ENCODE results near the gene ABI2. TPM values are rescaled to one million over a fixed set of nuclear protein-coding genes. Genes with fewer than 3 reads are reported as not detected.
A peak's percentile ranks its signal among the peaks of the same experiment; 100 is the strongest.

Gene ABI2
- total RNA-seq, 3 donors from 2014 or later (not counting 1 experiment from before 2014, with no cell fraction given): 20.7 to 23.6 (median 21.0) TPM

DNA sequence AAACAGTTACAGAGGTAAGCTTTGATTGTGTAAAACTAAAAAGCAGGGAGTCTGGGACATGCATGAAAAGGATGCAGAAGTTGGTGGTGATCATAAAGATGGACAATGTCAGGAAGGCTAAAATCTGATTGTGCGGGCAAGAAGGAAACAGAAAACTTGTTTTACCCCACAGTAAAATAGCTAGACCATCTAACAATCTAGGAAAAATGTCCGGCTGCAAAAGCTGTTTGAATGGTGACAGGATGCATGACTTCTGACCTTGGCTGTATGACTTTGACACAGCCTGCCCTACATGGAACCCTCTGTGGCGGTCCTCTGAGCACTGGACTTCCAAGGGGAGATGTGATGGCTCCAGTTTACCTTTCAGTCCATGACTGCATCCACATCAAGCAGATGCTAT is 113.3 kb downstream of the ABI2 start:
- H3K27ac Mint-ChIP-seq: no peak overlapping the region
- no peak overlapping the region for H3K4me3 Mint-ChIP-seq
- WGBS (ENCODE audit: insufficient coverage): 98% methylated on average over 3 of the region's 3 CpGs
- no peaks in the 10 kb centered on the region for H3K27me3 Mint-ChIP-seq (ENCODE audit: low read depth in 2 of 2)
- DNase-seq (no peak), ATAC-seq (peak in 1 of 3 donors; percentile 14)
- H3K36me3 Mint-ChIP-seq: no peaks in the 10 kb centered on the region
- no peaks in the 10 kb centered on the region for H3K9me3 ChIP-seq (ENCODE audit: control insufficient read depth, insufficient read depth, low read length)
- no peak overlapping the region for H3K27ac ChIP-seq (ENCODE audit: low read length)
- TF ChIP-seq, protein P1, sequence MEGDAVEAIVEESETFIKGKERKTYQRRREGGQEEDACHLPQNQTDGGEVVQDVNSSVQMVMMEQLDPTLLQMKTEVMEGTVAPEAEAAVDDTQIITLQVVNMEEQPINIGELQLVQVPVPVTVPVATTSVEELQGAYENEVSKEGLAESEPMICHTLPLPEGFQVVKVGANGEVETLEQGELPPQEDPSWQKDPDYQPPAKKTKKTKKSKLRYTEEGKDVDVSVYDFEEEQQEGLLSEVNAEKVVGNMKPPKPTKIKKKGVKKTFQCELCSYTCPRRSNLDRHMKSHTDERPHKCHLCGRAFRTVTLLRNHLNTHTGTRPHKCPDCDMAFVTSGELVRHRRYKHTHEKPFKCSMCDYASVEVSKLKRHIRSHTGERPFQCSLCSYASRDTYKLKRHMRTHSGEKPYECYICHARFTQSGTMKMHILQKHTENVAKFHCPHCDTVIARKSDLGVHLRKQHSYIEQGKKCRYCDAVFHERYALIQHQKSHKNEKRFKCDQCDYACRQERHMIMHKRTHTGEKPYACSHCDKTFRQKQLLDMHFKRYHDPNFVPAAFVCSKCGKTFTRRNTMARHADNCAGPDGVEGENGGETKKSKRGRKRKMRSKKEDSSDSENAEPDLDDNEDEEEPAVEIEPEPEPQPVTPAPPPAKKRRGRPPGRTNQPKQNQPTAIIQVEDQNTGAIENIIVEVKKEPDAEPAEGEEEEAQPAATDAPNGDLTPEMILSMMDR (IDR thresholded peaks at IDR 0.05): no peak
- intact Hi-C loops (cut with micrococcal nuclease): no loop called here
- H3K9me3 Mint-ChIP-seq: no peaks in the 10 kb centered on the region
- H3K4me3 ChIP-seq (ENCODE audit: low read length): no peak overlapping the region
- H3K4me1 ChIP-seq (ENCODE audit: control insufficient read depth, insufficient read depth, low read length): no peaks in the 10 kb centered on the region
- no peaks in the 10 kb centered on the region for H3K27me3 ChIP-seq (ENCODE audit: control insufficient read depth, insufficient read depth, low read length)
- H3K4me1 Mint-ChIP-seq: no peaks in the 10 kb centered on the region
- H3K36me3 ChIP-seq (ENCODE audit: control insufficient read depth, insufficient read depth, low read length): no peaks in the 10 kb centered on the region

DNA sequence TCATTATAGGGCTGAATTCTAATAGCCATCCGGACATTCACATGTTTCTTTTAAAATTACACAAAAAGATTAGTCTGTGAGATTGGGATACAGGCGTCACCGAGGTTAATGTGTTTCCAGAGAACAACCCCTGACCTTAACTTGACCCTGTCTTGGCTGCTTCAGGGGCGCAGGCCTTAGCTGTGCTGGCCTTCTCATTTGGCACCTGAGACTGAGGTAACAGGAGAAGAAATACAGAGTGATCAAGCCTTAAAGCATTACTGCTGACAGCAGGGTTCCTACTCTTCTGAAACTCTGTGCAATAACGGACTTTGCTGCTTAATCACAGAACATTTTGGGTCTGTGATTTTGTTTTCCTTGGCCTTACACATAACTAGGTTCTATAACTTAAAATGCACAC is 114.3 kb downstream of the ABI2 start:
- Histone ChIP-seq H3K4me1 (ENCODE audit: control insufficient read depth, insufficient read depth, low read length) (no peaks in the 10 kb centered on the region), H3K27me3 (ENCODE audit: control insufficient read depth, insufficient read depth, low read length) (no peaks in the 10 kb centered on the region), H3K27ac (ENCODE audit: low read length) (no peak overlapping the region), H3K9me3 (ENCODE audit: control insufficient read depth, insufficient read depth, low read length) (no peaks in the 10 kb centered on the region), H3K36me3 (ENCODE audit: control insufficient read depth, insufficient read depth, low read length) (no peaks in the 10 kb centered on the region), H3K4me3 (ENCODE audit: low read length) (no peak overlapping the region)
- intact Hi-C loops (cut with micrococcal nuclease): no loop called here
- Mint-ChIP-seq H3K9me3 (no peaks in the 10 kb centered on the region), H3K4me3 (no peak overlapping the region), H3K27me3 (ENCODE audit: low read depth in 2 of 2) (no peaks in the 10 kb centered on the region), H3K4me1 (no peaks in the 10 kb centered on the region), H3K27ac (no peak overlapping the region), H3K36me3 (no peaks in the 10 kb centered on the region)
- WGBS (ENCODE audit: insufficient coverage): 91% methylated on average over 5 of the region's 5 CpGs
- ATAC-seq: no peak
- TF ChIP-seq, protein P1 (IDR thresholded peaks at IDR 0.05): no peak
- DNase-seq: no peak

DNA sequence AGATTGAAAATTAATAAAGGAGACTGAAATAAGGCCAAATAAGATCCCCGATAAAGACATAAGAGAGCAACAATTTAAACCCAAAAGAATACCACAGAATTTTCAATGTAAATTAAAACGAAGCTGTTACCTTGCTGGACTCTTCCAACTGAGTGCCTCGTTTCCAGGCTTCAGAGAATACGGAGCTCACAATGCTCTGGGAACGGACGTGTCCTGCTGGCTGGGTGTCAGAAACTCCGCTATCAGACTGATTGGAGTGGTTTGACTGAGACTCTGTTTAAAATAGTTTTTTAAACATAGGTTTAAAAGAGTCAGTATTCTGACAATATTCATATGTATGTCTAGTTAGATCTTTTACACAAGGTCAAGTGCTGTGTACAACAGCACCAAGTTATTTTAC is 116.5 kb downstream of the ABI2 start:
- Mint-ChIP-seq H3K9me3 (no peaks in the 10 kb centered on the region), H3K4me1 (no peaks in the 10 kb centered on the region), H3K27ac (no peak overlapping the region), H3K27me3 (ENCODE audit: low read depth in 2 of 2) (no peaks in the 10 kb centered on the region), H3K4me3 (no peak overlapping the region), H3K36me3 (no peaks in the 10 kb centered on the region)
- no peaks in the 10 kb centered on the region for H3K4me1 ChIP-seq (ENCODE audit: control insufficient read depth, insufficient read depth, low read length)
- TF ChIP-seq, protein P1 (IDR thresholded peaks at IDR 0.05): no peak
- no peak overlapping the region for H3K4me3 ChIP-seq (ENCODE audit: low read length)
- whole genome bisulfite sequencing (ENCODE audit: insufficient coverage): 93% methylated on average over 7 of the region's 7 CpGs
- no peaks in the 10 kb centered on the region for H3K36me3 ChIP-seq (ENCODE audit: control insufficient read depth, insufficient read depth, low read length)
- intact Hi-C loops (cut with micrococcal nuclease): no loop called here
- no peak overlapping the region for H3K27ac ChIP-seq (ENCODE audit: low read length)
- no peaks in the 10 kb centered on the region for H3K27me3 ChIP-seq (ENCODE audit: control insufficient read depth, insufficient read depth, low read length)
- H3K9me3 ChIP-seq (ENCODE audit: control insufficient read depth, insufficient read depth, low read length): no peaks in the 10 kb centered on the region
- ATAC-seq: no peak
- no peak for DNase-seq

DNA sequence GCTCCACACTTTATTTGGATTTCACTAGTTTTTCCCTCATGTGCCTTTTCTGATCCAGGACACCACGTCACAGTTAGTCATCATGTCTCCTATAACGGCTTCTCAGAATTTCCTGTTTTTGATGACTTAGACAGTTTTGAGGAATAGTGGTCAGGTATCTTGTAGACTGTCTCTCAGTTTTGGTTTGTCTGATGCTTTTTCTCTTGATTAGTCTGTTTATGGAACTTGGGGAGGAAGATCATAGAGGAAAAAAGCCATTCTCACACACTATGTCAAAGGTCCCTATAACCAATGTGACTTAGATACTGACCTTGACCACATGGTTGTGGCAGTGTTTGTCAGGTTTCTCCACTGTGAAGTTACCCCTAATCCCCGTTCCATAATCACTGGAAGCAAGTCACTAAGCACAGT is 117.9 kb downstream of the ABI2 start:
- H3K9me3 ChIP-seq (ENCODE audit: control insufficient read depth, insufficient read depth, low read length): no peaks in the 10 kb centered on the region
- H3K27me3 ChIP-seq (ENCODE audit: control insufficient read depth, insufficient read depth, low read length): no peaks in the 10 kb centered on the region
- intact Hi-C loops (cut with micrococcal nuclease): no loop called here
- 70% methylated on average over 3 of the region's 3 CpGs for WGBS (ENCODE audit: insufficient coverage)
- Mint-ChIP-seq H3K36me3 (no peaks in the 10 kb centered on the region), H3K27ac (no peak overlapping the region), H3K9me3 (no peaks in the 10 kb centered on the region), H3K4me3 (no peak overlapping the region), H3K4me1 (no peaks in the 10 kb centered on the region), H3K27me3 (ENCODE audit: low read depth in 2 of 2) (no peaks in the 10 kb centered on the region)
- ATAC-seq: no peak
- H3K27ac ChIP-seq (ENCODE audit: low read length): no peak overlapping the region
- TF ChIP-seq, protein P1 (IDR thresholded peaks at IDR 0.05): no peak
- H3K4me1 ChIP-seq (ENCODE audit: control insufficient read depth, insufficient read depth, low read length): no peaks in the 10 kb centered on the region
- H3K4me3 ChIP-seq (ENCODE audit: low read length): no peak overlapping the region
- H3K36me3 ChIP-seq (ENCODE audit: control insufficient read depth, insufficient read depth, low read length): no peaks in the 10 kb centered on the region
- DNase-seq: no peak

Data from natural killer cell (primary cell).